Loucy (cell line): ENCODE data around the gene MYOM1.
"Not testable (repeated sequence)": the region's sequence is repeated elsewhere in the genome, so short reads cannot be mapped to it uniquely, and the experiment has no call there.

Source experiments
- H2AFZ ChIP-seq: fragments of 200-600 bp; sonication (generic); 2 replicates; pipeline ENCODE4 v1.6.0; 2016; ENCODE audit warnings: antibody characterized with exemption, mild to moderate bottlenecking, low read length, moderate library complexity
- H3F3A ChIP-seq: fragments of 200-600 bp; 2 replicates; pipeline ENCODE4 v1.6.0; 2016; ENCODE audit warnings: antibody characterized with exemption, low read depth, mild to moderate bottlenecking
- H3K27me3 ChIP-seq: fragments of 200-600 bp; sonication (generic); 2 replicates; pipeline ENCODE4 v1.6.1; 2014; ENCODE audit warnings: low read length, mild to moderate bottlenecking; ENCODE audit not compliant: insufficient read depth, poor library complexity, severe bottlenecking
- H3K36me3 ChIP-seq: fragments of 200-600 bp; sonication (generic); 2 replicates; pipeline ENCODE4 v1.6.1; 2016; ENCODE audit warnings: low read length; ENCODE audit not compliant: insufficient read depth
- H3K4me1 ChIP-seq: fragments of 200-600 bp; sonication (generic); 2 replicates; pipeline ENCODE4 v1.5.1; 2014; ENCODE audit warnings: low read length, mild to moderate bottlenecking; ENCODE audit not compliant: insufficient read depth, poor library complexity, severe bottlenecking
- H3K4me2 ChIP-seq: fragments of 200-600 bp; sonication (generic); 2 replicates; pipeline ENCODE4 v1.6.0; 2014; ENCODE audit warnings: antibody characterized with exemption, low read length, low read depth, mild to moderate bottlenecking; ENCODE audit not compliant: poor library complexity, severe bottlenecking
- H3K4me3 ChIP-seq: fragments of 200-600 bp; sonication (generic); 2 replicates; pipeline ENCODE4 v1.5.1; 2014; ENCODE audit warnings: low read length, mild to moderate bottlenecking, mixed read lengths; ENCODE audit not compliant: poor library complexity, severe bottlenecking
- H3K79me2 ChIP-seq: fragments of 200-600 bp; sonication (generic); 2 replicates; pipeline ENCODE4 v1.6.1; 2014; ENCODE audit warnings: low read length; ENCODE audit not compliant: insufficient read depth
- H3K9ac ChIP-seq: fragments of 200-600 bp; sonication (generic); 2 replicates; pipeline ENCODE4 v1.6.0; 2014; ENCODE audit warnings: mild to moderate bottlenecking, low read depth, low read length, moderate library complexity; ENCODE audit not compliant: poor library complexity, severe bottlenecking
- H3K9me2 ChIP-seq: fragments of 200-600 bp; sonication (generic); replicated peaks from 2 replicates; pipeline ENCODE4 v1.6.1; 2016; ENCODE audit warnings: low read depth, low read length, mixed read lengths
- H3K9me3 ChIP-seq: fragments of 200-600 bp; sonication (generic); 2 replicates; pipeline ENCODE4 v1.6.1; 2014; ENCODE audit warnings: mild to moderate bottlenecking, antibody characterized with exemption, low read length, low read depth; ENCODE audit not compliant: insufficient read depth
- H4K20me1 ChIP-seq: fragments of 200-600 bp; sonication (generic); 2 replicates; pipeline ENCODE4 v1.6.0; 2014; ENCODE audit warnings: antibody characterized with exemption, low read length, mild to moderate bottlenecking; ENCODE audit not compliant: insufficient read depth, poor library complexity, severe bottlenecking
- EZH2phosphoT487 ChIP-seq: fragments of 200-600 bp; IDR thresholded peaks from 2 replicates; pipeline ENCODE4 v1.6.1; 2018; ENCODE audit warnings: antibody characterized with exemption, mild to moderate bottlenecking, moderate library complexity, borderline replicate concordance
- TF ChIP-seq, protein P1 (sequence below): fragments of 200-600 bp; sonication (generic); conservative IDR thresholded peaks from 2 replicates; pipeline ENCODE4 v1.5.1; 2014; ENCODE audit warnings: mild to moderate bottlenecking, antibody characterized with exemption, low read length

MYOM1 gene

DNA sequence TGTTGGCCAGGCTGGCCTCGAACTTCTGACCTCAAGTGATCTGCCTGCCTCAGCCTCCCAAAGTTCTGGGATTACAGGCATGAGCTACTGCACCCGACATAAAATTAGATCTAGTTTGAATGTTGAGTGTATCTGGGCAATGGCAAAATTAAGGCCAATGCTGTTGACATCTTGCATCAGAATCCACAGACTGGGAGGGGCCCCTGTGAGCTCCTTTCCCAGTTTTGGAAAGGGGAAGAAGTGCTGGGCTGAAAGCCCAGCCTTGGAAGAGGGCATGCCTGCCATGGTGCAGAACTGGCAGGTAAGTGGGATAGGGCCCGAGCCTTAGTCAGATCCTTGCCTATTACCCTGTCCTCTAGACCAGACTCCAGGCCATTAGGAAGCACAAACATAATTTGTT is 4.5 kb upstream of the MYOM1 start:
- Histone ChIP-seq H3K4me2 (no peak overlapping the region), H3K9ac (no peak overlapping the region), H3K36me3 (no peaks in the 10 kb centered on the region), H4K20me1 (no peaks in the 10 kb centered on the region), H3K79me2 (no peaks in the 10 kb centered on the region), H3K4me1 (peaks cover 12% of the 10 kb centered on the region), H3K27me3 (no peaks in the 10 kb centered on the region), H2AFZ (no peak overlapping the region), H3K9me2 (no peaks in the 10 kb centered on the region), H3F3A (no peaks in the 10 kb centered on the region), H3K9me3 (no peaks in the 10 kb centered on the region), H3K4me3 (no peak overlapping the region)
- TF ChIP-seq, protein P1, sequence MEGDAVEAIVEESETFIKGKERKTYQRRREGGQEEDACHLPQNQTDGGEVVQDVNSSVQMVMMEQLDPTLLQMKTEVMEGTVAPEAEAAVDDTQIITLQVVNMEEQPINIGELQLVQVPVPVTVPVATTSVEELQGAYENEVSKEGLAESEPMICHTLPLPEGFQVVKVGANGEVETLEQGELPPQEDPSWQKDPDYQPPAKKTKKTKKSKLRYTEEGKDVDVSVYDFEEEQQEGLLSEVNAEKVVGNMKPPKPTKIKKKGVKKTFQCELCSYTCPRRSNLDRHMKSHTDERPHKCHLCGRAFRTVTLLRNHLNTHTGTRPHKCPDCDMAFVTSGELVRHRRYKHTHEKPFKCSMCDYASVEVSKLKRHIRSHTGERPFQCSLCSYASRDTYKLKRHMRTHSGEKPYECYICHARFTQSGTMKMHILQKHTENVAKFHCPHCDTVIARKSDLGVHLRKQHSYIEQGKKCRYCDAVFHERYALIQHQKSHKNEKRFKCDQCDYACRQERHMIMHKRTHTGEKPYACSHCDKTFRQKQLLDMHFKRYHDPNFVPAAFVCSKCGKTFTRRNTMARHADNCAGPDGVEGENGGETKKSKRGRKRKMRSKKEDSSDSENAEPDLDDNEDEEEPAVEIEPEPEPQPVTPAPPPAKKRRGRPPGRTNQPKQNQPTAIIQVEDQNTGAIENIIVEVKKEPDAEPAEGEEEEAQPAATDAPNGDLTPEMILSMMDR, result no peak
- no peak for TF ChIP-seq EZH2phosphoT487

DNA sequence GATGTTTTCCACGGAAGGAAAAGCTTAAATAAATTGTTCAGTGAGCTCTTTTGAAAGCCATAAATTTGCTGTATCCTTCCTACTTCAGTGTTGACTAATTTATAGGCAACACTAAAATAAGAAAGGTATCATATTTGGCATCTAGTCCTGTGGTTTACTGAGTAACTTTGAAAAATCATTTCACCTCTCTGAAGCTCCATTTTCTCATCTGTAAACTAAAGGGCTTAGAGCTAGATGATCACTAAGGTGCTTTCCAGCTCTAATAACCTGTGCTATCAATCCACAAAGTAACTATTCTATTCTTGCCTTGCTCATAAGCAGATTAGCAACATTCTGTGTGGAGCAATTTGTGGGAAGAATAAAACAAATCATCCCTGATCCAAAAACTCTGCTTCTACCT is 3.6 kb upstream of the MYOM1 start:
- no peaks in the 10 kb centered on the region for H3K36me3 ChIP-seq
- H3F3A ChIP-seq, result no peaks in the 10 kb centered on the region
- H3K4me2 ChIP-seq, result no peak overlapping the region
- H4K20me1 ChIP-seq, result no peaks in the 10 kb centered on the region
- H3K79me2 ChIP-seq, result no peaks in the 10 kb centered on the region
- H3K9ac ChIP-seq, result no peak overlapping the region
- peaks cover 12% of the 10 kb centered on the region for H3K4me1 ChIP-seq
- H3K4me3 ChIP-seq, result no peak overlapping the region
- no peaks in the 10 kb centered on the region for H3K27me3 ChIP-seq
- TF ChIP-seq EZH2phosphoT487, result no peak
- TF ChIP-seq, protein P1, result no peak
- H2AFZ ChIP-seq, result no peak overlapping the region
- no peaks in the 10 kb centered on the region for H3K9me3 ChIP-seq
- H3K9me2 ChIP-seq, result no peaks in the 10 kb centered on the region

DNA sequence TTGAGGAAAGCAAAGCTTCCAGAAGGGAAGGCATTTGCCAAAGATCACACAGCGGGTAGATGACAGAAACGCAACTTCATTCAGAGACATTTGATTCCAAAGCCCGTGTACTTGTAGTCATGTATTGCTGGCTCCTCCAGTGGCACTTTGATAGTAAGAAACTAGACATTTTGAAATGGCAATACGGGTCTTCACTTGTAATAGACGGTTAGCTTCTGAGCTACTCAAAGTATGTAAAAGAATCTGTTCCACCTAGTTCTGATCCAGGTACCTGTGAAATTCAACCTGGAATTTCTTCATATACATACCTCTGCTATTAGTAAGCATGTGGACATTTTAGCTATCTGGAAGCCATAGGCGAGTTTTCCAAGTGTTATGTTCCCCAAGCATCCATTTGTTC is 1.7 kb upstream of the MYOM1 start:
- Histone ChIP-seq H3K4me1 (peaks cover 12% of the 10 kb centered on the region), H3K9ac (no peak overlapping the region)

DNA sequence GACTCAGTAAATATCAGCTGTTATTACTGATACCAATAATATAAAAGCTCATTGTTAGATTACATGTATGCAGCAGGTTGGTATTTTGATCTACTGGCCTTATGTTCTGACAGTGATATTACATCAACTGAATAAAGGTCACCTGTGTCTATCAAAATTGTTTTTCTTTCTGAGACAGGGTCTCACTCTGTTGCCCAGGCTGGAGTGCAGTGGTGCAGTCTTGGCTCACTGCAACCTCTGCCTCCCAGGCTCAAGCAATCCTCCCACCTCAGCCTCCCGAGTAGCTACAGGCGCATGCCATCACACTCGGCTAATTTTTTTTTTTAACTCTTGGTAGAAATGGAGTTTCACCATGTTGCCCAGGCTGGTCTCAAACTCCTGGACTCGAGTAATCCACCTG is 1.1 kb upstream of the MYOM1 start:
- H3K79me2 ChIP-seq, H3K4me3 ChIP-seq, H3K4me2 ChIP-seq, H3K9ac ChIP-seq, H3F3A ChIP-seq, H3K9me2 ChIP-seq, H4K20me1 ChIP-seq, H3K9me3 ChIP-seq, H2AFZ ChIP-seq, H3K27me3 ChIP-seq, H3K36me3 ChIP-seq: not testable (repeated sequence)
- H3K4me1 ChIP-seq, result peaks cover 12% of the 10 kb centered on the region

More for the DNA sequence above, 1.7 kb upstream of the MYOM1 start:
- TF ChIP-seq, protein P1, result no peak
- TF ChIP-seq EZH2phosphoT487, result no peak
- H4K20me1 ChIP-seq, result no peaks in the 10 kb centered on the region
- no peak overlapping the region for H3K4me2 ChIP-seq
- H3K36me3 ChIP-seq, result no peaks in the 10 kb centered on the region
- H3K9me3 ChIP-seq, result no peaks in the 10 kb centered on the region
- no peaks in the 10 kb centered on the region for H3K79me2 ChIP-seq
- no peak overlapping the region for H2AFZ ChIP-seq
- H3K4me3 ChIP-seq, result no peak overlapping the region
- H3F3A ChIP-seq, result no peaks in the 10 kb centered on the region
- no peaks in the 10 kb centered on the region for H3K27me3 ChIP-seq
- H3K9me2 ChIP-seq, result no peaks in the 10 kb centered on the region
